ENCODE results near the gene VIPR1. TPM values are rescaled to one million over a fixed set of nuclear protein-coding genes. Genes with fewer than 3 reads are reported as not detected.
"Not testable (repeated sequence)": the region's sequence is repeated elsewhere in the genome, so short reads cannot be mapped to it uniquely, and the experiment has no call there.

Gene VIPR1
- polyA plus RNA-seq, 5 donors: 7.8 to 12.6 (median 9.2) TPM

- no peak for DNase-seq
Measured at GRCh38 chr3:42575137-42575741, 72.8 kb downstream of the VIPR1 start.

- DNase-seq: no peak
Measured at GRCh38 chr3:42578054-42578453, 75.6 kb downstream of the VIPR1 start.

GRCh38 chr3:42579346-42579745 lies 76.9 kb downstream of the VIPR1 start:
- DNase-seq: not testable (repeated sequence)

- no peak for DNase-seq
Measured at GRCh38 chr3:42581400-42581708, 78.9 kb downstream of the VIPR1 start.

- peak; percentile 91 to 93 for DNase-seq
Measured at GRCh38 chr3:42581709-42582473, 79.4 kb downstream of the VIPR1 start, which contains the start of gene SEC22C. Gene SEC22C, minus strand, starts transcription at chr3:42581967. Its CDS starts 12,921 bp downstream, at chr3:42569046.

- DNase-seq: no peak
Measured at GRCh38 chr3:42582474-42583070, 80.1 kb downstream of the VIPR1 start.

Other genes with a start within 250 kb of the VIPR1 start
- gene CCK, start 236.5 kb upstream of the VIPR1 start, polyA plus RNA-seq (ENCODE audit: insufficient read depth in 1 of 5, insufficient read length in 5 of 5, low replicate concordance in 1 of 5): under 1 TPM in 1 of 5 donors, not detected in 4; 0.76 TPM
- not detected for gene LYZL4, start 92.0 kb upstream of the VIPR1 start, polyA plus RNA-seq (ENCODE audit: insufficient read depth in 1 of 5, insufficient read length in 5 of 5, low replicate concordance in 1 of 5)
- 10 to 100 TPM; 37.1 to 51.6 (median 43.3) TPM for gene SEC22C, start 79.3 kb downstream of the VIPR1 start, polyA plus RNA-seq (ENCODE audit: insufficient read depth in 1 of 5, insufficient read length in 5 of 5, low replicate concordance in 1 of 5)
- gene SS18L2, start 88.2 kb downstream of the VIPR1 start, polyA plus RNA-seq (ENCODE audit: insufficient read depth in 1 of 5, insufficient read length in 5 of 5, low replicate concordance in 1 of 5): 10 to 100 TPM; 23.7 to 31.8 (median 27.8) TPM
- gene NKTR, start 98.0 kb downstream of the VIPR1 start, polyA plus RNA-seq (ENCODE audit: insufficient read depth in 1 of 5, insufficient read length in 5 of 5, low replicate concordance in 1 of 5): 100 to 1,000 TPM; 135 to 268 (median 223) TPM
- 10 to 100 TPM; 10.0 to 17.3 (median 13.1) TPM for gene ZBTB47, start 151.1 kb downstream of the VIPR1 start, polyA plus RNA-seq (ENCODE audit: insufficient read depth in 1 of 5, insufficient read length in 5 of 5, low replicate concordance in 1 of 5)
- 1 to 10 TPM in 1 of 5 donors, not detected in 4; 6.6 TPM for gene KLHL40, start 182.9 kb downstream of the VIPR1 start, polyA plus RNA-seq (ENCODE audit: insufficient read depth in 1 of 5, insufficient read length in 5 of 5, low replicate concordance in 1 of 5)
- 1 to 10 TPM in 3 of 5 donors, under 1 TPM in 1, not detected in 1; 0.84 to 3.0 (median 1.6) TPM for gene HHATL, start 200.2 kb downstream of the VIPR1 start, polyA plus RNA-seq (ENCODE audit: insufficient read depth in 1 of 5, insufficient read length in 5 of 5, low replicate concordance in 1 of 5)